Measurements from ENCODE around the gene CHAF1A. TPM values are rescaled to one million over a fixed set of nuclear protein-coding genes. Genes with fewer than 3 reads are reported as not detected.

Gene CHAF1A
- total and polyA plus RNA-seq, 3 experiments from 2014 or later = 5.8 to 69.5 (median 65.2) TPM

DNA sequence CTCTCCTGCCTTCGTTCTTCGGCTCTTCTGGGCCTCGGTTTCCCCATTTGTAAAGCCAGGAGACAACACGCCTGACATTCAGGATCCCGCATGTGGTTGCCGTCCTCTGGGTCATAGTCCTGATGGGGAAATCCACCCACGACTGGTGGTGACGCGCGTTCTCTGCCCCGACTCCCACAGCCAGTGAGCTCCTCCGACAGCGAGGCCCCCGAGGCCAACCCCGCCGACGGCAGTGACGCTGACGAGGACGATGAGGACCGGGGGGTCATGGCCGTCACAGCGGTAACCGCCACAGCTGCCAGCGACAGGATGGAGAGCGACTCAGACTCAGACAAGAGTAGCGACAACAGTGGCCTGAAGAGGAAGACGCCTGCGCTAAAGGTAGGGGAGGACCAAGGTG, 86.1 kb downstream of the CHAF1A start:
- Histone ChIP-seq H3K9me3 (ENCODE audit: low read length) (no peaks in the 10 kb centered on the region), H3K4me3 (ENCODE audit: low read length) (no peak overlapping the region), H3K27ac (ENCODE audit: low read depth, low read length) (no peak overlapping the region), H3K36me3 (ENCODE audit: insufficient read depth, low read length) (peaks cover 18% of the 10 kb centered on the region), H3K4me1 (ENCODE audit: insufficient read depth, low read length) (no peaks in the 10 kb centered on the region), H3K27me3 (ENCODE audit: insufficient read depth, low read length, poor library complexity, severe bottlenecking) (no peaks in the 10 kb centered on the region)
- Mint-ChIP-seq H3K27ac (no peak overlapping the region), H3K4me3 (no peak overlapping the region), H3K27me3 (no peaks in the 10 kb centered on the region), H3K36me3 (peaks cover 7 to 44% (median 16%) of the 10 kb centered on the region in 3 donors), H3K9me3 (no peaks in the 10 kb centered on the region), H3K4me1 (peaks cover 0 to 6% (median 0%) of the 10 kb centered on the region in 3 donors)
- CTCF ChIA-PET = no interaction called here
- POLR2A ChIA-PET = no interaction called here
- DNase-seq = no peak

DNA sequence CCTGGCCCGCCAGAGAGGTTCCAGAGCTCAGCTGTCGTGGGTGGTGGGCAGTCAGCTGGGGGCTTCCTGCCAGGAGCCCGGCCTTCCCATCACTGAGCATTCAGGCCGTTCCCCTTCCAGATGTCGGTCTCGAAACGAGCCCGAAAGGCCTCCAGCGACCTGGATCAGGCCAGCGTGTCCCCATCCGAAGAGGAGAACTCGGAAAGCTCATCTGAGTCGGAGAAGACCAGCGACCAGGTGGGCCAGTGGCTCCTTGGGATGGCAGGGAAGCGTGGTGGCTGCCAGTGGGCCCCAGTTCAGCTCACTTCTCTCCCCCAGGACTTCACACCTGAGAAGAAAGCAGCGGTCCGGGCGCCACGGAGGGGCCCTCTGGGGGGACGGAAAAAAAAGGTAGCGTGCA, 89.0 kb downstream of the CHAF1A start:
- no peak for DNase-seq
- H3K36me3 Mint-ChIP-seq = peaks cover 4 to 53% (median 12%) of the 10 kb centered on the region in 3 donors
- H3K4me1 Mint-ChIP-seq = peaks cover 0 to 3% (median 0%) of the 10 kb centered on the region in 3 donors
- CTCF ChIA-PET = no interaction called here
- peaks cover 18% of the 10 kb centered on the region for H3K36me3 ChIP-seq (ENCODE audit: insufficient read depth, low read length)
- no peaks in the 10 kb centered on the region for H3K27me3 ChIP-seq (ENCODE audit: insufficient read depth, low read length, poor library complexity, severe bottlenecking)
- H3K4me3 Mint-ChIP-seq = no peak overlapping the region
- H3K27ac Mint-ChIP-seq = no peak overlapping the region
- H3K27me3 Mint-ChIP-seq = no peaks in the 10 kb centered on the region
- H3K4me3 ChIP-seq (ENCODE audit: low read length) = no peak overlapping the region
- H3K9me3 Mint-ChIP-seq = no peaks in the 10 kb centered on the region
- POLR2A ChIA-PET = no interaction called here
- H3K27ac ChIP-seq (ENCODE audit: low read depth, low read length) = no peak overlapping the region
- H3K9me3 ChIP-seq (ENCODE audit: low read length) = no peaks in the 10 kb centered on the region
- H3K4me1 ChIP-seq (ENCODE audit: insufficient read depth, low read length) = no peaks in the 10 kb centered on the region

- ChIA-PET POLR2A (no interaction called here), CTCF (no interaction called here)
- Histone ChIP-seq H3K4me1 (ENCODE audit: insufficient read depth, low read length) (no peaks in the 10 kb centered on the region), H3K27me3 (ENCODE audit: insufficient read depth, low read length, poor library complexity, severe bottlenecking) (no peaks in the 10 kb centered on the region), H3K27ac (ENCODE audit: low read depth, low read length) (no peak overlapping the region), H3K36me3 (ENCODE audit: insufficient read depth, low read length) (peaks cover 18% of the 10 kb centered on the region), H3K9me3 (ENCODE audit: low read length) (no peaks in the 10 kb centered on the region), H3K4me3 (ENCODE audit: low read length) (no peak overlapping the region)
- Mint-ChIP-seq H3K27me3 (no peaks in the 10 kb centered on the region), H3K27ac (no peak overlapping the region), H3K4me3 (no peak overlapping the region), H3K36me3 (peaks cover 1 to 51% (median 11%) of the 10 kb centered on the region in 3 donors), H3K4me1 (no peaks in the 10 kb centered on the region), H3K9me3 (no peaks in the 10 kb centered on the region)
- DNase-seq = no peak
These were observed 90.1 kb downstream of the CHAF1A start for GRCh38 chr19:4492337-4493103.

Other genes starting within 250 kb of the CHAF1A start
- gene CREB3L3, start 249.0 kb upstream of the CHAF1A start, total RNA-seq = not detected
- 0.07 TPM for gene CREB3L3, start 249.0 kb upstream of the CHAF1A start, polyA plus RNA-seq
- gene SIRT6, start 220.1 kb upstream of the CHAF1A start, total RNA-seq = 10 to 100 TPM; 33.5 to 38.6 TPM
- gene SIRT6, start 220.1 kb upstream of the CHAF1A start, polyA plus RNA-seq = 1.6 TPM
- gene ANKRD24, start 220.0 kb upstream of the CHAF1A start, total RNA-seq = under 1 TPM; 0.89 to 0.90 TPM
- 0.48 TPM for gene ANKRD24, start 220.0 kb upstream of the CHAF1A start, polyA plus RNA-seq
- 10 to 100 TPM; 14.2 to 14.8 TPM for gene EBI3, start 173.1 kb upstream of the CHAF1A start, total RNA-seq
- not detected for gene EBI3, start 173.1 kb upstream of the CHAF1A start, polyA plus RNA-seq
- 10 to 100 TPM; 38.8 to 41.2 TPM for gene YJU2, start 155.6 kb upstream of the CHAF1A start, total RNA-seq
- gene YJU2, start 155.6 kb upstream of the CHAF1A start, polyA plus RNA-seq = 29.6 TPM
- gene SHD, start 123.4 kb upstream of the CHAF1A start, total RNA-seq = not detected
- gene SHD, start 123.4 kb upstream of the CHAF1A start, polyA plus RNA-seq = not detected
- 1 to 10 TPM; 5.9 to 7.0 TPM for gene TMIGD2, start 100.3 kb upstream of the CHAF1A start, total RNA-seq
- gene TMIGD2, start 100.3 kb upstream of the CHAF1A start, polyA plus RNA-seq = 40.5 TPM
- gene FSD1, start 98.0 kb upstream of the CHAF1A start, total RNA-seq = 10 to 100 TPM; 10.9 to 13.9 TPM
- gene FSD1, start 98.0 kb upstream of the CHAF1A start, polyA plus RNA-seq = 3.1 TPM
- gene STAP2, start 63.8 kb upstream of the CHAF1A start, total RNA-seq = 1 to 10 TPM; 3.9 to 6.1 TPM
- 1.8 TPM for gene STAP2, start 63.8 kb upstream of the CHAF1A start, polyA plus RNA-seq
- gene MPND, start 59.1 kb upstream of the CHAF1A start, total RNA-seq = 10 to 100 TPM; 17.0 to 18.3 TPM
- 8.4 TPM for gene MPND, start 59.1 kb upstream of the CHAF1A start, polyA plus RNA-seq
- gene SH3GL1, start 2.1 kb upstream of the CHAF1A start, total RNA-seq = 10 to 100 TPM; 39.8 to 41.2 TPM
- gene SH3GL1, start 2.1 kb upstream of the CHAF1A start, polyA plus RNA-seq = 24.7 TPM
- 10 to 100 TPM; 56.6 to 60.0 TPM for gene UBXN6, start 55.2 kb downstream of the CHAF1A start, total RNA-seq
- gene UBXN6, start 55.2 kb downstream of the CHAF1A start, polyA plus RNA-seq = 5.2 TPM
- 10 to 100 TPM; 42.7 to 45.4 TPM for gene HDGFL2, start 69.7 kb downstream of the CHAF1A start, total RNA-seq
- gene HDGFL2, start 69.7 kb downstream of the CHAF1A start, polyA plus RNA-seq = 24.9 TPM
- under 1 TPM in 1 of 2 experiments, not detected in 1; 0.04 TPM for gene PLIN4, start 115.8 kb downstream of the CHAF1A start, total RNA-seq
- gene PLIN4, start 115.8 kb downstream of the CHAF1A start, polyA plus RNA-seq = 0.15 TPM
- gene PLIN5, start 132.6 kb downstream of the CHAF1A start, total RNA-seq = not detected
- 0.29 TPM for gene PLIN5, start 132.6 kb downstream of the CHAF1A start, polyA plus RNA-seq
- gene LRG1, start 137.4 kb downstream of the CHAF1A start, total RNA-seq = not detected
- 0.06 TPM for gene LRG1, start 137.4 kb downstream of the CHAF1A start, polyA plus RNA-seq
- under 1 TPM; 0.55 to 0.91 TPM for gene SEMA6B, start 157.0 kb downstream of the CHAF1A start, total RNA-seq
- gene SEMA6B, start 157.0 kb downstream of the CHAF1A start, polyA plus RNA-seq = not detected
- gene TNFAIP8L1, start 236.9 kb downstream of the CHAF1A start, total RNA-seq = 10 to 100 TPM in 1 of 2 experiments, 1 to 10 TPM in 1; 9.0 to 10.0 TPM
- gene TNFAIP8L1, start 236.9 kb downstream of the CHAF1A start, polyA plus RNA-seq = 9.6 TPM

All from CD8-positive, alpha-beta memory T cell (primary cell).